T-helper 1 cell treated with Interleukin-12 subunit alpha and Interleukin-12 subunit beta and Interleukin-4 antibody, amounts not matched to agents 30 ng/mL and 1 ng/mL, for 36 hours (primary cell): ENCODE measurements around the gene TPGS2. TPM values are rescaled to one million over a fixed set of nuclear protein-coding genes. Genes with fewer than 3 reads are reported as not detected.
"Not testable (repeated sequence)": the region's sequence is repeated elsewhere in the genome, so short reads cannot be mapped to it uniquely, and the experiment has no call there.

Experiments
- intact Hi-C: fragments of 100-400 bp; cut with micrococcal nuclease; formaldehyde crosslinking; loops from one replicate; pipeline ENCODE4 v1.15.1; 2024
- total RNA-seq: library from RNA; stranded (reverse); gene quantifications from 2 replicates; pipeline ENCODE4 v1.2.3, GENCODE V29; 2022

TPGS2 gene
- 82.2 and 85.6 TPM in 2 replicates for total RNA-seq

GRCh38 chr18:36828630-36829361 is at the start of gene TPGS2, which contains the start of gene KIAA1328:
Gene TPGS2, minus strand, starts transcription at chr18:36829002. Its CDS starts 235 bp downstream, at chr18:36828767.
Gene KIAA1328, plus strand, starts transcription at chr18:36829127. Its CDS starts 12 bp downstream, at chr18:36829139.
- intact Hi-C loops, result loop anchor here (1.0 to 10.0 kb wide), 10 partner anchors 19 to 1786 kb away; partner anchors contain the start of genes ELP2, GALNT1, INO80C and RMP24

- intact Hi-C loops, result not testable (repeated sequence)
These were observed 45.0 kb upstream of the TPGS2 start for GRCh38 chr18:36873826-36874225.

GRCh38 chr18:36872329-36872728 is 43.5 kb upstream of the TPGS2 start:
- intact Hi-C loops, result no loop called here

- intact Hi-C loops, result no loop called here
These were observed 43.0 kb upstream of the TPGS2 start for GRCh38 chr18:36871801-36872200.

- intact Hi-C loops, result no loop called here
These were observed 38.3 kb upstream of the TPGS2 start for GRCh38 chr18:36867056-36867455.

GRCh38 chr18:36862182-36862581 is 33.4 kb upstream of the TPGS2 start:
- intact Hi-C loops, result no loop called here

- intact Hi-C loops, result no loop called here
These were observed 28.0 kb upstream of the TPGS2 start for GRCh38 chr18:36856815-36857214.

- intact Hi-C loops, result loop anchor here (2.0 kb wide), 1 partner anchor 22 kb away; the partner anchor contains the start of genes KIAA1328 and TPGS2
These were observed 22.4 kb upstream of the TPGS2 start for GRCh38 chr18:36851202-36851590.

GRCh38 chr18:36850527-36851201 is 21.9 kb upstream of the TPGS2 start:
- intact Hi-C loops, result loop anchor here (2.0 kb wide), 1 partner anchor 22 kb away; the partner anchor contains the start of genes KIAA1328 and TPGS2

GRCh38 chr18:36849288-36850006 is 20.6 kb upstream of the TPGS2 start:
- intact Hi-C loops, result loop anchor here (2.0 kb wide), 1 partner anchor 21 kb away; the partner anchor contains the start of genes KIAA1328 and TPGS2

- intact Hi-C loops, result no loop called here
These were observed 19.8 kb upstream of the TPGS2 start for GRCh38 chr18:36848609-36849008.

GRCh38 chr18:36843784-36844183 is 15.0 kb upstream of the TPGS2 start:
- intact Hi-C loops, result no loop called here

GRCh38 chr18:36843199-36843598 is 14.4 kb upstream of the TPGS2 start:
- intact Hi-C loops, result no loop called here

GRCh38 chr18:36839835-36840234 is 11.0 kb upstream of the TPGS2 start:
- intact Hi-C loops, result no loop called here

GRCh38 chr18:36835927-36836326 is 7.1 kb upstream of the TPGS2 start:
- intact Hi-C loops, result no loop called here

- intact Hi-C loops, result no loop called here
These were observed 4.3 kb upstream of the TPGS2 start for GRCh38 chr18:36833120-36833519.

GRCh38 chr18:36831139-36831538 is 2.3 kb upstream of the TPGS2 start:
- intact Hi-C loops, result no loop called here

GRCh38 chr18:36830158-36830495 is 1.3 kb upstream of the TPGS2 start:
- intact Hi-C loops, result no loop called here

GRCh38 chr18:36829362-36830157 is 758 bp upstream of the TPGS2 start:
- intact Hi-C loops, result loop anchor here (1.0 to 10.0 kb wide), 9 partner anchors 20 to 1787 kb away; partner anchors contain the start of genes ELP2, GALNT1, INO80C and RMP24

- intact Hi-C loops, result loop anchor here (1.0 to 10.0 kb wide), 6 partner anchors 23 to 1785 kb away; partner anchors contain the start of genes GALNT1, RPRD1A and ZNF397
These were observed 609 bp downstream of the TPGS2 start for GRCh38 chr18:36828157-36828629.
